ENCODE measurements around the gene C3. TPM values are rescaled to one million over a fixed set of nuclear protein-coding genes. Genes with fewer than 3 reads are reported as not detected.
"Not testable (repeated sequence)": the region's sequence is repeated elsewhere in the genome, so short reads cannot be mapped to it uniquely, and the experiment has no call there.

The C3 gene
- total RNA-seq, 1 donor from 2014 or later, result 0.69 TPM

- H3K27me3 Mint-ChIP-seq (ENCODE audit: unreplicated experiment), result peaks cover 13% of the 10 kb centered on the region
- H3K9me3 Mint-ChIP-seq (ENCODE audit: unreplicated experiment), result peaks cover 3% of the 10 kb centered on the region
- no peak for DNase-seq
- H3K4me1 Mint-ChIP-seq (ENCODE audit: low read depth, unreplicated experiment), result no peaks in the 10 kb centered on the region
- H3K4me3 Mint-ChIP-seq (ENCODE audit: unreplicated experiment), result peak overlapping the region; percentile 77
- TF ChIP-seq CTCF (IDR thresholded peaks at IDR 0.05; ENCODE audit: partially characterized antibody, unreplicated experiment), result no peak
- no peak overlapping the region for H3K27ac Mint-ChIP-seq (ENCODE audit: unreplicated experiment)
- H3K36me3 Mint-ChIP-seq (ENCODE audit: unreplicated experiment), result peaks cover 4% of the 10 kb centered on the region
Observed at GRCh38 chr19:6767081-6767356, 46.6 kb upstream of the C3 start.

DNA sequence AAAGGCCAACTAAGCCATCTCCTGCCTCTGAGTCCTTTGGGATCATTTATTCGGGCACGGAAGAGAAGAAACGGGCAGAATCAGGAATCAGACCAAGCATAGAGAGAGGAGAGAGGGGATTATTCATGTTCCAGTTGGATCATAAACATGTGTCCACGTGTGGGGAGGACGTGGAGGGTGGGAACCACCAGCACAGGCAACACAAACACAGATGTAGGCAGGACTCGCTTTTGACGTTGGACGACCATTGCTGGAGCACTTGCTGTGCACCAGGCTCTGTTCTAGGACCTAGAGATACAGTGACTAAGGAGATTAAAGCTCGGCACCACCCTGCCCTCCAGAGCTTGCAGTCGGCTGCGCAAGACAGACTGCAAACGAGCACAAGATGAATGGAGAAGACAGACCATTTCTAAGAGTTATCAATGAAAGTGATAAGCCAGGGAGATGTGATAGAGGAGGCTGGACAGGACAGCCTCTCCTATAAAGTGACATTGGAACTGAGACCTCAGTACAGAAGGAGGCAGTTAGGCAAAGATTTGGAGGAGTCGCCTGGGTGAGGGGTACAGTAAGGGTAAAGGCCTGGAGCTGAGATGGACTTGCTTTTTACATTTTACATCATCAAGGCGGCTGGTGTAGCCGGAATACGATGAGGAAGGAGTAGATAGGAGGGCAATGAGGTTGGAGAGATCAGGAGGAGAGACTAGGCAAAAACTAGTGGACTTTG lies 46.1 kb upstream of the C3 start:
- peaks cover 13% of the 10 kb centered on the region for H3K27me3 Mint-ChIP-seq (ENCODE audit: unreplicated experiment)
- no peak for DNase-seq
- H3K4me1 Mint-ChIP-seq (ENCODE audit: low read depth, unreplicated experiment), result no peaks in the 10 kb centered on the region
- TF ChIP-seq CTCF (IDR thresholded peaks at IDR 0.05; ENCODE audit: partially characterized antibody, unreplicated experiment), result no peak
- H3K9me3 Mint-ChIP-seq (ENCODE audit: unreplicated experiment), result peaks cover 1% of the 10 kb centered on the region
- no peak overlapping the region for H3K27ac Mint-ChIP-seq (ENCODE audit: unreplicated experiment)
- H3K36me3 Mint-ChIP-seq (ENCODE audit: unreplicated experiment), result peaks cover 4% of the 10 kb centered on the region
- peak overlapping the region; percentile 77 for H3K4me3 Mint-ChIP-seq (ENCODE audit: unreplicated experiment)

DNA sequence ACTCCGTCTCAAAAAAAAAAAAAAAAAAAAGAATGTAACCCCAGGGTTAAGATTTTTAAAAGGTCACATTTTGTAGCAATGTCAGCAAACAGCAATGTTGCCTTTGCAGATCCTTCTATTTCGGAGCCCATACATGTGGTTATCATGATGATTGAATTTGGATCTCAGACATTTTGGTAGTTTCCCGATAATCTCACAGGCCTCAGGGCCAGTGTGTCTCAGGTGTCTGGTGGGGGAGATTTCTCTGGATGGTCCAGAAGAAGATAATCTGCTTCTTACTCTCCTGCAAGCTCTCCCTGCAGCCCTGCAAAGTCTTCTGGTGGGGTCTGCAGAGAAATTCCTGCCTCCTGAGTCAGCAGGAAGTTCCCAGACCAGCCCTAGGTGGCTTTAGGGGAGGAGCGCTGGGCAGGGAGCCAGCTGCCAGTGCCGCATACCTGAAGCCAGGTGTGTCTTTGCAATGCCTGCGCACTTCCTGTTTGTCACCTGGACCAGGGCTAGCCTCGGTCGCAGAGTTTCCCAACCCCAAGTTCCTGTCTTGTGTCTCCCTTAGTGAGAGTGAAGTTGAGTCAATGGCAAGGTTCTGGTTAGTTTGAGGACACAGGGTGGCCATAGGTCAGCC lies 45.4 kb upstream of the C3 start:
- no peak overlapping the region for H3K27ac Mint-ChIP-seq (ENCODE audit: unreplicated experiment)
- no peaks in the 10 kb centered on the region for H3K4me1 Mint-ChIP-seq (ENCODE audit: low read depth, unreplicated experiment)
- H3K4me3 Mint-ChIP-seq (ENCODE audit: unreplicated experiment), result peak overlapping the region; percentile 77
- no peak for DNase-seq
- peaks cover 4% of the 10 kb centered on the region for H3K36me3 Mint-ChIP-seq (ENCODE audit: unreplicated experiment)
- TF ChIP-seq CTCF (IDR thresholded peaks at IDR 0.05; ENCODE audit: partially characterized antibody, unreplicated experiment), result no peak
- peaks cover 1% of the 10 kb centered on the region for H3K9me3 Mint-ChIP-seq (ENCODE audit: unreplicated experiment)
- peaks cover 13% of the 10 kb centered on the region for H3K27me3 Mint-ChIP-seq (ENCODE audit: unreplicated experiment)

DNA sequence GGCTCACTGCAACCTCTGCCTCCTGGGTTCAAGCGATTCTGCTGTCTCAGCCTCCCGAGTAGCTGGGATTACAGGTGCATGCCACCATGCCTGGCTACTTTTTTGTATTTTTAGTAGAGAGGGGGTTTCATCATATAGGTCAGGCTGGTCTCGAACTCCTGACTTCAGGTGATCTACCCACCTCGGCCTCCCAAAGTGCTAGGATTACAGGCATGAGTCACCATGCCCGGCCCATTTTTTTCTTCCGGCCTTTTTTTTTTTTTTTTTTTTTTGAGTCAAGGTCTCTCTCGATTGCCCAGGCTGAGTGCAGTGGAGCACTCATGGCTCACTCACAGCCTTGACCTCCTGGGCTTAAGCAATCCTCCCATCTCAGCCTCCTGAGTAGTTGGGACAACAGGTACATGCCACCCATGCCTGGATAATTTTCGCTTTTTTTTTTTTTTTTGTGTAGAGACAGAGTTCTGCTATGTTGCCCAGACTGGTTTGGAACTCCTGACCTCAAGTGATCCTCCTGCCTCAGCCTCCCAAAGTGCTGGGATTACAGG lies 41.9 kb upstream of the C3 start:
- not testable (repeated sequence) for H3K4me1 Mint-ChIP-seq (ENCODE audit: low read depth, unreplicated experiment); H3K36me3 Mint-ChIP-seq (ENCODE audit: unreplicated experiment); H3K4me3 Mint-ChIP-seq (ENCODE audit: unreplicated experiment); H3K27ac Mint-ChIP-seq (ENCODE audit: unreplicated experiment); DNase-seq; H3K27me3 Mint-ChIP-seq (ENCODE audit: unreplicated experiment); H3K9me3 Mint-ChIP-seq (ENCODE audit: unreplicated experiment)

DNA sequence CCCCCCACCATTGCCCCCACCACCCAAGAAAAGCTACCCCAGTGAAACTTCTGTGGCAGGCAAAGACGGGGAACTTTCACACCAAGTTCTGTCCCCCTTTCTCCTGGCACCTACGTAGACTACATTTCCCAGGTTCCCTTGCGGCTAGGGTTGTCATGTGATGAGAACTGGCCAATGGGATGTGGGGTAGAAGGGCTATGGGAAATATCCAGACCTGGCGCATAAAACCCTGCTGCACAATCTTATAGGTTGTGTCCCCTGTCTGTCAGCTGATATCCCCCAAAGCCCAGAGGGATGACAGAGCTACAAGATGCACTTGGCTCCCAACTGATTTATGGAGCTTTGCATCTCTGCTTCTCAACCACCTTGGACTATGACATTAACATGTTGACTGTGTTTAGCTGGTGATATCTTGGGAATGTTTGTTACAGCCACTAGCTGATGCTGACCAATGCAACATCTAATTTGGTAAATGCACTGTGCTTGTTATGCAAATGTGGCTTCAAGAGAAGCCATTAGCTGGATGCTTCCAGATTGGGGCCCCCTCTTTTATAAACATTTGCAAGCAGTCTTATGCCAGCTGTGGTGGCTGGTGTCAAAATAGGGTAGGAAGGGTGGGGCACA lies 40.7 kb upstream of the C3 start:
- no peak for DNase-seq
- H3K27me3 Mint-ChIP-seq (ENCODE audit: unreplicated experiment), result peaks cover 2% of the 10 kb centered on the region
- peaks cover 2% of the 10 kb centered on the region for H3K36me3 Mint-ChIP-seq (ENCODE audit: unreplicated experiment)
- H3K9me3 Mint-ChIP-seq (ENCODE audit: unreplicated experiment), result no peaks in the 10 kb centered on the region
- no peak for TF ChIP-seq CTCF (IDR thresholded peaks at IDR 0.05; ENCODE audit: partially characterized antibody, unreplicated experiment)
- no peak overlapping the region for H3K4me3 Mint-ChIP-seq (ENCODE audit: unreplicated experiment)
- no peak overlapping the region for H3K27ac Mint-ChIP-seq (ENCODE audit: unreplicated experiment)
- no peaks in the 10 kb centered on the region for H3K4me1 Mint-ChIP-seq (ENCODE audit: low read depth, unreplicated experiment)

Data from glutamatergic neuron (in vitro differentiated cells).